Liver (tissue), 3 donors: Measurements from ENCODE around the gene MOB4.
"Not testable (repeated sequence)": the region's sequence is repeated elsewhere in the genome, so short reads cannot be mapped to it uniquely, and the experiment has no call there.

Source experiments
- EGR1 ChIP-seq, 2 donors: IDR thresholded peaks; 2 replicates each; pipeline ENCODE4 v1.6.1; 2016 to 2018; ENCODE audit warnings: antibody characterized with exemption in 2 of 2, low read depth in 2 of 2
- FOXA1 ChIP-seq: IDR thresholded peaks from 2 replicates; pipeline ENCODE4 v1.6.1; 2016; ENCODE audit warnings: antibody characterized with exemption
- GABPA ChIP-seq, 2 donors: IDR thresholded peaks in 1 of 2; conservative IDR thresholded peaks in 1 of 2; 2 replicates each; pipeline ENCODE4 v1.6.1; 2016; ENCODE audit warnings: antibody characterized with exemption in 2 of 2, mild to moderate bottlenecking in 1 of 2, moderate library complexity in 1 of 2
- HNF4G ChIP-seq: IDR thresholded peaks from 2 replicates; pipeline ENCODE4 v1.6.1; 2016; ENCODE audit warnings: antibody characterized with exemption
- JUND ChIP-seq, 2 donors: IDR thresholded peaks; 2 replicates each; pipeline ENCODE4 v1.6.1; 2016; ENCODE audit warnings: antibody characterized with exemption in 2 of 2
- RAD21 ChIP-seq, 2 donors: IDR thresholded peaks; 2 replicates each; pipeline ENCODE4 v1.6.1; 2016; ENCODE audit warnings: antibody characterized with exemption in 2 of 2, mild to moderate bottlenecking in 2 of 2
- SP1 ChIP-seq: IDR thresholded peaks from 2 replicates; pipeline ENCODE4 v1.6.1; 2018; ENCODE audit warnings: antibody characterized with exemption, mild to moderate bottlenecking
- TAF1 ChIP-seq: conservative IDR thresholded peaks from 2 replicates; pipeline ENCODE4 v1.6.1; 2016; ENCODE audit warnings: antibody characterized with exemption, mild to moderate bottlenecking
- TF ChIP-seq, protein P1 (sequence below): fragments of 150-350 bp; IDR thresholded peaks from 2 replicates; pipeline ENCODE4 v1.5.1; 2017; ENCODE audit warnings: improper control_type of control experiment, low read depth, low read length; ENCODE audit not compliant: missing input control
- TF ChIP-seq, protein P2 (sequence below): IDR thresholded peaks from 2 replicates; pipeline ENCODE4 v1.6.1; 2016; ENCODE audit warnings: antibody characterized with exemption, mild to moderate bottlenecking
- TF ChIP-seq, protein P3 (sequence below): IDR thresholded peaks from 2 replicates; pipeline ENCODE4 v1.6.1; 2016; ENCODE audit warnings: antibody characterized with exemption
- TF ChIP-seq, protein P4 (sequence below): IDR thresholded peaks from 2 replicates; pipeline ENCODE4 v1.6.1; 2016; ENCODE audit warnings: antibody characterized with exemption
- TF ChIP-seq, protein P5 (sequence below): IDR thresholded peaks from 2 replicates; pipeline ENCODE4 v1.6.1; 2016; ENCODE audit warnings: antibody characterized with exemption
- donor health status: healthy.
- donor health status: healthy.

DNA sequence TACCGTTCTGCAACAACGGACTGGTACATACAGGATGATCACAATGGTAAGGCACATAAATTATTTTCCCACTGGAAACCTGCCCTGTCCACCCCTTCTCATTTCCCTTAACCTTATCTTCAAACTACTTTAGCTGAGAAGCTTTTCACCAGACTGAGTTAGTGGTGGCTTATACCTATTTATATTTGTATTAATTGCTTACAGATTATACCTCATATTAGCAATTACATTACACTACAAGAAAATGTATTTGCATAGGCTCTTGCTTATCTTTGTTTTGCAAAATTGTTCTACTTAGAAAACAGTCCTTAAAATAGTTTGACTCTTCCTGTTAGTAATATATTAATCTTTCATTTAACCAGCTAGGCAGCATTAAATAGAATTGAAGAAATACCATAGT is 35.4 kb downstream of the MOB4 start:
- TF ChIP-seq, protein P1, sequence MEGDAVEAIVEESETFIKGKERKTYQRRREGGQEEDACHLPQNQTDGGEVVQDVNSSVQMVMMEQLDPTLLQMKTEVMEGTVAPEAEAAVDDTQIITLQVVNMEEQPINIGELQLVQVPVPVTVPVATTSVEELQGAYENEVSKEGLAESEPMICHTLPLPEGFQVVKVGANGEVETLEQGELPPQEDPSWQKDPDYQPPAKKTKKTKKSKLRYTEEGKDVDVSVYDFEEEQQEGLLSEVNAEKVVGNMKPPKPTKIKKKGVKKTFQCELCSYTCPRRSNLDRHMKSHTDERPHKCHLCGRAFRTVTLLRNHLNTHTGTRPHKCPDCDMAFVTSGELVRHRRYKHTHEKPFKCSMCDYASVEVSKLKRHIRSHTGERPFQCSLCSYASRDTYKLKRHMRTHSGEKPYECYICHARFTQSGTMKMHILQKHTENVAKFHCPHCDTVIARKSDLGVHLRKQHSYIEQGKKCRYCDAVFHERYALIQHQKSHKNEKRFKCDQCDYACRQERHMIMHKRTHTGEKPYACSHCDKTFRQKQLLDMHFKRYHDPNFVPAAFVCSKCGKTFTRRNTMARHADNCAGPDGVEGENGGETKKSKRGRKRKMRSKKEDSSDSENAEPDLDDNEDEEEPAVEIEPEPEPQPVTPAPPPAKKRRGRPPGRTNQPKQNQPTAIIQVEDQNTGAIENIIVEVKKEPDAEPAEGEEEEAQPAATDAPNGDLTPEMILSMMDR = not testable (repeated sequence)
- TF ChIP-seq, protein P2, sequence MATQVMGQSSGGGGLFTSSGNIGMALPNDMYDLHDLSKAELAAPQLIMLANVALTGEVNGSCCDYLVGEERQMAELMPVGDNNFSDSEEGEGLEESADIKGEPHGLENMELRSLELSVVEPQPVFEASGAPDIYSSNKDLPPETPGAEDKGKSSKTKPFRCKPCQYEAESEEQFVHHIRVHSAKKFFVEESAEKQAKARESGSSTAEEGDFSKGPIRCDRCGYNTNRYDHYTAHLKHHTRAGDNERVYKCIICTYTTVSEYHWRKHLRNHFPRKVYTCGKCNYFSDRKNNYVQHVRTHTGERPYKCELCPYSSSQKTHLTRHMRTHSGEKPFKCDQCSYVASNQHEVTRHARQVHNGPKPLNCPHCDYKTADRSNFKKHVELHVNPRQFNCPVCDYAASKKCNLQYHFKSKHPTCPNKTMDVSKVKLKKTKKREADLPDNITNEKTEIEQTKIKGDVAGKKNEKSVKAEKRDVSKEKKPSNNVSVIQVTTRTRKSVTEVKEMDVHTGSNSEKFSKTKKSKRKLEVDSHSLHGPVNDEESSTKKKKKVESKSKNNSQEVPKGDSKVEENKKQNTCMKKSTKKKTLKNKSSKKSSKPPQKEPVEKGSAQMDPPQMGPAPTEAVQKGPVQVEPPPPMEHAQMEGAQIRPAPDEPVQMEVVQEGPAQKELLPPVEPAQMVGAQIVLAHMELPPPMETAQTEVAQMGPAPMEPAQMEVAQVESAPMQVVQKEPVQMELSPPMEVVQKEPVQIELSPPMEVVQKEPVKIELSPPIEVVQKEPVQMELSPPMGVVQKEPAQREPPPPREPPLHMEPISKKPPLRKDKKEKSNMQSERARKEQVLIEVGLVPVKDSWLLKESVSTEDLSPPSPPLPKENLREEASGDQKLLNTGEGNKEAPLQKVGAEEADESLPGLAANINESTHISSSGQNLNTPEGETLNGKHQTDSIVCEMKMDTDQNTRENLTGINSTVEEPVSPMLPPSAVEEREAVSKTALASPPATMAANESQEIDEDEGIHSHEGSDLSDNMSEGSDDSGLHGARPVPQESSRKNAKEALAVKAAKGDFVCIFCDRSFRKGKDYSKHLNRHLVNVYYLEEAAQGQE = not testable (repeated sequence)
- TF ChIP-seq SP1; EGR1 (IDR thresholded peaks at IDR 0.05; ENCODE audit: low read depth in 2 of 2); TAF1; RAD21 (IDR thresholded peaks at IDR 0.05); HNF4G; GABPA (IDR thresholded peaks at IDR 0.05 in 1 of 2, conservative IDR thresholded peaks at IDR 0.05 in 1 of 2); FOXA1; JUND (IDR thresholded peaks at IDR 0.05): not testable (repeated sequence)
- TF ChIP-seq, protein P3, sequence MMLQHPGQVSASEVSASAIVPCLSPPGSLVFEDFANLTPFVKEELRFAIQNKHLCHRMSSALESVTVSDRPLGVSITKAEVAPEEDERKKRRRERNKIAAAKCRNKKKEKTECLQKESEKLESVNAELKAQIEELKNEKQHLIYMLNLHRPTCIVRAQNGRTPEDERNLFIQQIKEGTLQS = not testable (repeated sequence)
- TF ChIP-seq, protein P4, sequence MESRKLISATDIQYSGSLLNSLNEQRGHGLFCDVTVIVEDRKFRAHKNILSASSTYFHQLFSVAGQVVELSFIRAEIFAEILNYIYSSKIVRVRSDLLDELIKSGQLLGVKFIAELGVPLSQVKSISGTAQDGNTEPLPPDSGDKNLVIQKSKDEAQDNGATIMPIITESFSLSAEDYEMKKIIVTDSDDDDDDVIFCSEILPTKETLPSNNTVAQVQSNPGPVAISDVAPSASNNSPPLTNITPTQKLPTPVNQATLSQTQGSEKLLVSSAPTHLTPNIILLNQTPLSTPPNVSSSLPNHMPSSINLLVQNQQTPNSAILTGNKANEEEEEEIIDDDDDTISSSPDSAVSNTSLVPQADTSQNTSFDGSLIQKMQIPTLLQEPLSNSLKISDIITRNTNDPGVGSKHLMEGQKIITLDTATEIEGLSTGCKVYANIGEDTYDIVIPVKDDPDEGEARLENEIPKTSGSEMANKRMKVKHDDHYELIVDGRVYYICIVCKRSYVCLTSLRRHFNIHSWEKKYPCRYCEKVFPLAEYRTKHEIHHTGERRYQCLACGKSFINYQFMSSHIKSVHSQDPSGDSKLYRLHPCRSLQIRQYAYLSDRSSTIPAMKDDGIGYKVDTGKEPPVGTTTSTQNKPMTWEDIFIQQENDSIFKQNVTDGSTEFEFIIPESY = not testable (repeated sequence)
- TF ChIP-seq, protein P5, sequence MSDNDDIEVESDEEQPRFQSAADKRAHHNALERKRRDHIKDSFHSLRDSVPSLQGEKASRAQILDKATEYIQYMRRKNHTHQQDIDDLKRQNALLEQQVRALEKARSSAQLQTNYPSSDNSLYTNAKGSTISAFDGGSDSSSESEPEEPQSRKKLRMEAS = not testable (repeated sequence)
